Suppressor macrophage (primary cell): ENCODE results near the gene AKAP13.

Experiments
- DNase-seq, 4 experiments: peaks; one replicate each; pipeline ENCODE4 v3.0.0-alpha.2; 2020 to 2022

AKAP13 gene

GRCh38 chr15:85744579-85744978 is 364.2 kb downstream of the AKAP13 start:
- DNase-seq = no peak

DNA sequence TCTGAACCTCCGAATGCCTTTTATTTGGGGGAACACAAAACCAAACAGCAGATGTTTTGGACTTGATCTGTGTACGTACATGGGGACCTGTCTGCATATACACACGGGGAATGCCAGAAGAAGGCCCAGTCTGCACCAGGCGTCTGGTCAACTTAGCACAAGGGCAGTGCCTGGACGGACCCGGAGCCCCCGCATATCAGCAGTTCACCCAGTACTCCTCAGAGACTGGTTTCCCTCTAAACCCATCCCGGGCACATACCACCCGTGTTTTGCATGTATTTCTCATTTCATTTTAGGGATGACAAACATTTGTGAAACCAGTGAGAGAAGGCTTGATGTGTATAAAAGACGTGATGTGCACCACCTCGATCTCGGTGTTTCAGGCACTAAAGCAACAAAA is 364.6 kb downstream of the AKAP13 start:
- DNase-seq = no peak

DNA sequence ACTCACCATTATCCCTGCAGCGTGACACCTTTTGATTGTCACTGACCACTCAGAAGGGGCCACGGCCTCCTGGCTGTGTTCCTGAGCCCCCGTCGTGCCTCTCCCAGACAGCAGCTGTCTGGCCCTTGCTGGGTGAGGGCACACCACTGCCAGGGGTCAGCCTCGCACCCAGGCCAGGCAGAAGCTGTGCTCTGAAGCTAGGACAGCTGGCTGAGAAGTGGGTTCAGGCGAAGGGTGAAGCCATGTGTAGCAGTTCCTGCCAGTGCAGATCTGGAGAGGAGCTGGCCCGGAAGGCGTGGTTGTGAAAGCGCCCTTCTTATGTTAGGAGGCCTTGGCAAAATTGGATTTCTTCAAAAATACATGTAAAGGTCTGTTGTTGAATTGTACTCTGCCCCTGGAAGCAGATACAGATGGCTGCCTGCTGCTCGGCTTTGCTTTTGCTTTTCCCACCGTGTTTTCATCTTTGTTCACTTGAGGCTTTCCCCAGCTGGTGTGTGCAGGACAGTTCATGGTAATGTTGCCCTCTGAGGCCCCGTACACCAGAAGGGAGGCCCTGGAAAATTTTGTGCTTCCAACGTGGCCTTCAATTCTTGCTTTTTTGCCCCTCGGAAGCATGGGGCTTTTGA is 365.2 kb downstream of the AKAP13 start:
- DNase-seq = no peak

DNA sequence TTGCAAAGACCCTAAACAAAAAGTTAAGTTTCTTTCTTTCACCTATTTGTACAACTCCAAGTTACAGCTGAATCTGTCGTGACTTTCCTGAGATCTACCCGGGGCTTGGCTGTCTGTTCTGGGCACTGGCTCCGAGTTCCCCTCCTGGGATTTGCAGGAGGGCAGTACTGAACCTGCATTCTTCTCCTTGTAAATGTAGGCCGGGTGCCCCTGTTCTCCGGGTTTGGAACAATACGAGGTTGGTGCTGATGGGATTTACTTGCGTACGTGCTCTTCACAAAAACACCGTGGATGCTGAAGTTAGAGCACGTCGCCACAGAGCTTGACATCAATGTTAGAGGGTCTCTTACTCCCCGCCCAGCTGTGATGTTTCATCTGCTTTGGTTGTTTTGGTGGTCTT is 366.2 kb downstream of the AKAP13 start:
- DNase-seq = no peak

DNA sequence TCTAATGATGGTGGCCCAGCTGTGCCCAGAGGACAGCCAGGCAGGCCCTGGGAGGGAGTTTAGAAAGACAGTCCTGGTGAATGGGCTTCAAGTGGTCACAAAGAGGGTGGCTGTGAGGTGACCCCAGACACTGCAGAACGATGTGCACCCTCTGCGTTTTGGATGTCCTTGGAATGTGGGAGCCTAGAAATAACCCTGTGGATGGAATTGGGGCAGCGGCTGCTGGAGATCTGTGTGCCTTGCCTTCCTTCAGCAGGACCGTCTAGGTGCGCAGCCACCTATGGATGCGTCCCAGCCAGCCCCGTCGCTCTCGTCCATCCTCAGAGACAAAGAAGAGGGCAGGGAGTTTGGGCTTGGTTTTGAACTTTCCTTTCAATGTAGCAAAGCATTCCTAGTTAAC is 367.8 kb downstream of the AKAP13 start:
- no peak for DNase-seq

DNA sequence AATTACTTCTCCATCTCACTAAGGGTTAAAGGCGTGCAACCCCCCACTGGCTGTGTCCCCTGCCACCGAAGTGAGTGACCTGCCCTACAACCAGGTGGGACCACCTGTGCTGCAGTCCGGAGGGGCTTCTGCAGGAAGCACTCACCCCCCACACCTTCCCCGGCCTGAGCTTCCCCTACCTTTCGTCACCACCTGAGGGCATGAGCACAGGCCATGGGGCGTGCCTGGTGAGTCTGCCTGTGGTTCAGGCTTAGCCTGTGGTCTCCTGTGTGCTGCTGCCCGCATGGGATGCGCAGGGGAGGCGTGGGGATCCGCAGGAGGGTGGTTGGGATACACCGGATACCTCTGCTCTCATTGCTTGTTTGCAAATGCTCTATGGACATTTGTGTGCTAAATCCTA is 368.3 kb downstream of the AKAP13 start:
- DNase-seq = no peak

DNA sequence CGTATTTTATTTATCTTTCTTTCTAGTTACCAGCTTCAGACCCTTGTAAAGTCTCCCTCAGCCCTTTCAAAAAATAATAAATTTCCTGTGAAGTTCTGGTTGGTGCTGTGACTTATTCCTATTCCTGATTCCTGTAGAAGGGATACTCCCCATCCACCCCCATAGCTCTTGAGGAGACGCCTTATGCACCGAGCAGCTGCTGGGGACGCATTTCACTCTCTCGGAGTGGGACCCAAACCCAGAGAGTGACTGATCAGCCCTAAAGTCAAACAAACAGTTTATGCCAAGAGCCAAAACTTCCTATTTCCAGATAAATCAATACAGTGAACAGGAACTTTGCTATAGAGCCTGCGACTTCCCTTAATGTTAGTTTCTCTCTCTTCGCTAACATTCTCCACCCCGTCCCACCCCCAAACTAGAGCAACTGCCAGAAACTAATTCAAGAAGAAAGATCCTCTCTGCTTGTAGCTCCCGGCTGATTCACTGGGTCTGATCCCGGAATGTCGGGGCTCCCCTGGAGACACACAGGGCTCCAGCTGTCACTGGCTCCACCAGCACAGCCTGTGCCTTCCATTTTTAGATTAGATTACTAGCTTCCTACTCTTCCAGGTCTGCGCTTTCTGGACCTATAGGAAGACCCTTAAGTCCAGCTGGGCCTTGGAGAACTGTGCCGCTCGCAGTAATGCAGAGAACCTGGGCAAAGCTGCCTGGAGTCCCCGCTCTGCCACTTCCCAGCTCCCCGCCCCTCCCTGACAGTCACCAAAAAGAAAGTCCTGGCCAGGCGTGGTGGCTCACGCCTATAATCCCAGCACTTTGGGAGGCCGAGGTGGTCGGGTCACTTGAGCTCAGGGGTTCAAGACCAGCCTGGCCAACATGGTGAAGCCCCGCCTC is 369.1 kb downstream of the AKAP13 start:
- no peak for DNase-seq

GRCh38 chr15:85750319-85751290 is 370.2 kb downstream of the AKAP13 start:
- no peak for DNase-seq

DNA sequence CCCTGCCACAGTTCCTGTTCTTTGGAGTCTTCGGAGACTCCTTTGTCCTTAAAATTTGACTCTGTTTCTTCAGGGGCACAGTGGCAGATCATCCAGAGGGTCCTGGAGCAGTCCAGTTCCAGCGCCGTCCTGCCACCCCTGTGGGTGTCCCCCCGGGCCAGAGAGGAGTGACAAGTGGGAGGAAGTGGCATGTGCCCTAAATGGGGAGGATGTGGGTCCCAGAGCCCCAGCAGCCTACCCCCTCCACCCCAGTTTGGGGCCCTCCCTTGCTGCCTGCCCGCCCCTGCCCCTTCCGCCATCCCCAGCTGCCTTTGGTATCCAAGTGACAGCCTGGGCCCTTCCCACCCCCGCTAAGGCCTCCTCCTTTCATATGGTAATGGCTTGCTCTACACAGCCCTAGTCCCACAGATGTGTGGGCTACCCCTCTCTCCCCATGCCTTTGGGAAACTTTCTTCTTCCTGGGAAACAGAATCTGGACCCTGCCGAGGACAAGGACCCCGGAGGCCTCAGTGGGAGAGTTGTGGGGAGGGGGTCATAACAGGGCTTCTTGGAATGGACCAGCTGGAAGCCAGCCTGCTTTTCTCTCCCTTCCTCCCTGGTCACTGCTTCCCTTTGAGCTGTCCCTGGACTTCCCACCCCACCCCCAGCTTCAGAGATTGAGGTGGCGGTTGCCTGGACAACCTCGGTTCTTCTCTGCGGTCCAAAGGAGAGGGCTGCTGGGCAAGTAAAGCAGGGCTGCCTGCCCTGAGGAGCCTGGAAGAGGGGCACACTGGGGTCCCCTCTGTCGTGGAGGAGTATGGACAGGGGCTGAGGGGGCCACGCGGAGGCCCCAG is 371.1 kb downstream of the AKAP13 start:
- no peak for DNase-seq

- no peak for DNase-seq
These were observed 371.7 kb downstream of the AKAP13 start for GRCh38 chr15:85752124-85752475.

GRCh38 chr15:85752491-85752961 is 372.1 kb downstream of the AKAP13 start:
- DNase-seq = peak in 2 of 4 experiments; percentile 14 to 27

DNA sequence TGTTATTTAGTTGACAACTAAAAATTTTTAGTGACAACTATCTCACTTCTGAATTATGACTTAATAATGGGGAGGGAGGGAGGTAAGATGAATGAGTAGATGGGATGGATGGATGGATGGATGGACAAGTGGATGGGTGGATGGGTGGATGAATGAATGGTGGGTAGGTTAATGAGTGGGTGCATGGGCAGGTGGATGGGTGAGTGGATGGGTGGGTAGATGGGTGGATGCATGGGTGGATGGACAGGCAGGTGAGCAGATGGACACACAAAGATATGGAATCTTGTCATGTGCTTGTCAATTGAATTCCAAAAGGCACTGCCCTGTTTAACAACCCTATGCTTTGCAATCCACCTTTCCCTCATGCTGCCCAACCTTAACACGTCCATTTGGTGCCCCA is 372.9 kb downstream of the AKAP13 start:
- DNase-seq = no peak

DNA sequence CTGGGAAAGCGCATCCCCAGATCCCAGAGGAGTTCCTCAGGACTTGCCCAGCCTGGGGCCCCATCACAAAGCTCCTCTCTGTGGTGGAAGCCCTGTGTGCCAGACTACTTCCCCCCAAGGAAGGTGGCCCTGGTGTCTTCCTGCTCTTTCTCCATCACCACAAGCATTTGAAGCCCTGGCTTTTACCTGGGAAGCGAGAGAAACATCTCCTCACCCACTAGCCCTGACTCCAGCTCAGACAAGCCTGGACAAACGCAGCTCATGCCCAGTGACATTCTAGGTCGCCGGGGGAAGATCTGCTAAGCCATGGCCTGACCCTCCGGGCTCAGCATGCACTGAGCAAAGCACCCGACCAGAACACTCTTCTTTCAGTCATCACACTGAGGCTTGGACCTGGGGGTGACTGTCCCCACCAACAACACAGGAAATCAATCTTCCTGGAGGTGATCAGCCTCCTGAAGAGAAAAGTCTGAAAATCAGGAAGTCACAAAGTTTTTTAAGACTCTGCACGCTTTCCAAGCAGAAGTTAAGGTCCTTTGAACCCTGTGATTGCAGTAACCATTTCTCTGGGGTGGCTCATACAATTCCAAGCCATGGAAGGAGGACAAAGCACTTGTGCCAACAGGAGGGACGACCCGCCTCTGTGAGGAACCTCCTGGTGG is 373.5 kb downstream of the AKAP13 start:
- DNase-seq = peak in 3 of 4 experiments; percentile 27 to 49 (median 44)

GRCh38 chr15:85754989-85755388 is 374.6 kb downstream of the AKAP13 start:
- DNase-seq = no peak

DNA sequence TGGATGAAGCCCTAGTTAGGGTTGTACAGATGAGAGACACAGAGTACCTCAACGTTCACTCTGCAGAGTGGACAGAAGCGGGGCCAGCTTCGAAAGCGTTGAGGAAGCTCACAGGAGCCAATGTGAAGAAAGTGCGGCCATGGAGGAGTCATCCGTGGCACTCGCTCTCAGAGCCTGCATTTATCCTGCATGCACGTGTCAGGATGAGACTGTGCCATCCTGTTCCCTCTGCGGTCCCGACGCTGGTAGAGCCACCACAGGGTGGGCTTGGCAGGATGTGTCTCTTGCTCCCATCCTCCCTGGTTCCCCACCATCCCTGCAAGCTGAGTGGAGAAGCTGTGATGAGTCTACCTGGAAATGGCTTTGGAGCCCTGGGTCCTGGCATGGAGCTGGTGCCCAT is 375.1 kb downstream of the AKAP13 start:
- no peak for DNase-seq

- no peak for DNase-seq
These were observed 375.5 kb downstream of the AKAP13 start for GRCh38 chr15:85755942-85756341.

- peak; percentile 55 to 67 (median 61) for DNase-seq
These were observed 376.1 kb downstream of the AKAP13 start for GRCh38 chr15:85756411-85757072.

DNA sequence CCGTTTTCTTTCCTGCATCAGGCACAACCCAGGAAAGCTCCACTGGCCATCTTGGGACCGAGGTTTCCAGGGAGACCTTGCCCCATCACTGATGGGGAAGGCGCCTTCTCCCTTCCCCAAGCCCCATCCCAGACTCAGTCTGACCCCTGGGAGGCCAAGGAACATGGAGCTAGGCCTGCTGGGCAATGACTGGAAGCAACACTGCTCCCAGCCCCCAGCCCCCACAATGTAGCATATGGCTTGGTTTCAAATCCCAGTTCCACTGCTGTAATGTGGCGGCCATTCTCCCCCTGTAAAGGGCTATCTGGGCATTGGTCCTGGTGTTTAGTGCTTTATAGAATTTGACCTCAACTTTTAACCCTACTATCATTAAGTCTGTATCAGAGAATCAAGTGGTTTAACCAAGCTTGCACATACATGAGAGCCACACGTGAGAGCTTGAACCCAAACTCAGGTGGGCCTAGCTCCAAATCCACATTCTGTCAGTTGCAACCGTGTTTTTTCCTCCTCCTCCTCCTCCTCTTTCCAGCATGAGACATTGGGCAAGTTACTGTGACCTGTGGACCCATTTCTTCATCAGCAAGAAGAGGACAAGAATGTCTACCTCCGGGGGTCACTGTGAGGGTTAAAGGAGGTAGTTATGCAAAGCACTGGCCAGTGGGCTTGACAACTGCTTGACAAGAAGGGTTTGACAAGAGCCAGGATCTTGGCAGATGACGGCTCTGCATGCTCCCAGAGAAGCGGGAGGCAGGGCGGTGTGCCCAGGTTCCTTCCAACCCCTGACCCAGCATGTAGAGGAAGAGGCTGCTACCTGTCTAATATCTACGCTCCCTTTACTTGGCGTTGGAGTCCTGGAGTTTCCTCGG is 376.9 kb downstream of the AKAP13 start:
- DNase-seq = no peak

GRCh38 chr15:85757939-85758654 is 377.7 kb downstream of the AKAP13 start:
- peak in 2 of 4 experiments; percentile 9 to 18 for DNase-seq
